Gastrocnemius medialis (tissue), 4 donors: ENCODE results near the gene FYN.

Source experiments
- CTCF ChIP-seq, 5 experiments: fragments of 450-650 bp in 3 of 5; fragments of 200-600 bp in 2 of 5; sonication (generic) in 2 of 5; IDR thresholded peaks in 4 of 5; conservative IDR thresholded peaks in 1 of 5; 1 replicate in 4 of 5; 2 replicates in 1 of 5; pipeline ENCODE4 v1.5.1; 2016 to 2019; ENCODE audit warnings: antibody characterized with exemption in 5 of 5, mild to moderate bottlenecking in 3 of 5, moderate library complexity in 3 of 5
- POLR2A ChIP-seq, 2 donors: fragments of 450-650 bp; IDR thresholded peaks; one replicate each; pipeline ENCODE4 v1.6.1; 2017; ENCODE audit warnings: antibody characterized with exemption in 2 of 2, mild to moderate bottlenecking in 2 of 2, moderate library complexity in 2 of 2

GRCh38 chr6:111639266-111639665, 234.0 kb downstream of the FYN start:
- TF ChIP-seq CTCF (IDR thresholded peaks at IDR 0.05 in 4 of 5, conservative IDR thresholded peaks at IDR 0.05 in 1 of 5) (no peak), POLR2A (IDR thresholded peaks at IDR 0.05) (no peak)
